ENCODE measurements around the gene SNRNP48. TPM values are rescaled to one million over a fixed set of nuclear protein-coding genes. Genes with fewer than 3 reads are reported as not detected.

SNRNP48 gene
- total RNA-seq, 4 donors from 2014 or later = 11.5 to 27.2 (median 16.5) TPM

DNA sequence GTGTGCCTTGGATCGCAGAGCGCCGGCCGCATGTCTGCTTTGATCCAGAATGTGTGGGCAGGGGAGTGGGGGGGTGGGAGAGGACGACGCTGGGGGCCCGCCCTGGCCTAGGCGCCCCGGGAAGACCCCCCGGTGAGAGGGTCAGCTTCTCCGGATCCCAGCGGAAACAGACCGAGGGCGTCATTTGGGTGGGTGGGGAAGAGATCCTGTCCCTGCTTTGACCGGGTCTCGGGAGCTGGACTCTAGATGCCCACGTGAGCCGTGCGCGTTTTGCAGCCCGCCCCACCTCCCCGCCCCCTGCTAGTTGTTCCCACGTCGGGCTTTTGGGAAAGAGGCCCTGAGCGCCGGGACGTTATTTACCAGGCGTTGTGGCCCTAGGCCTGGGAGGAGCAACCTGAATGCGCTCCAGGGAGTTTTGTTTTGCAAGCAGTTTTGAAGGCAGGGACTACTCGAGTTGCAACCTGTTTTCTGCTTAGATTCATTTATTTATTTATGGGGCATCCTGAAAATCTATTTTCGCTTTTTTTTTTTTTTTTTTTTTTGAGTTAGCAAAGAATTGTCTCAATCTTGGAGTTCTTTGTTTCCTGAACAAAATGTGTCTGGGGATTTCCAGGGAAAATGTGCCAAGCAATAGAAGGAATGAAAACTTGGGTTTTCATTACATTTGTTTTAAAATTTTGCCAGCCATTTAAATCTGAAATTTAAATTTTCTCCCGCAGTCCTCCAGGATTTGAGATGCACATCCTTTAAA, 46.9 kb upstream of the SNRNP48 start:
- DNase-seq = peak in 2 of 3 donors; percentile 85 to 86
- Histone ChIP-seq H3K4me3 (peak overlapping the region; percentile 53 to 83 (median 64)), H3K9me3 (no peaks in the 10 kb centered on the region), H3K36me3 (no peaks in the 10 kb centered on the region), H3K27ac (peak overlapping the region; percentile 53 to 96 (median 88)), H3K4me1 (peaks cover 0 to 22% (median 8%) of the 10 kb centered on the region in 4 donors), H3K27me3 (peaks cover 0 to 9% of the 10 kb centered on the region in 2 donors)
- TF ChIP-seq POLR2A (IDR thresholded peaks at IDR 0.05) (peak; percentile 46 to 85), CTCF (IDR thresholded peaks at IDR 0.05) (no peak)

- H3K36me3 ChIP-seq = no peaks in the 10 kb centered on the region
- no peaks in the 10 kb centered on the region for H3K9me3 ChIP-seq
- peaks cover 0 to 23% (median 8%) of the 10 kb centered on the region in 4 donors for H3K4me1 ChIP-seq
- peak in 1 of 3 donors; percentile 66 for DNase-seq
- TF ChIP-seq CTCF (IDR thresholded peaks at IDR 0.05) (no peak), POLR2A (IDR thresholded peaks at IDR 0.05) (peak in 1 of 2 donors; percentile 23)
- H3K4me3 ChIP-seq = peak overlapping the region in 3 of 4 donors; percentile 61 to 83 (median 66)
- H3K27ac ChIP-seq = peak overlapping the region in 3 of 4 donors; percentile 88 to 96 (median 88)
- H3K27me3 ChIP-seq = peaks cover 0 to 9% of the 10 kb centered on the region in 2 donors
These were observed 46.1 kb upstream of the SNRNP48 start for GRCh38 chr6:7543789-7544424.

DNA sequence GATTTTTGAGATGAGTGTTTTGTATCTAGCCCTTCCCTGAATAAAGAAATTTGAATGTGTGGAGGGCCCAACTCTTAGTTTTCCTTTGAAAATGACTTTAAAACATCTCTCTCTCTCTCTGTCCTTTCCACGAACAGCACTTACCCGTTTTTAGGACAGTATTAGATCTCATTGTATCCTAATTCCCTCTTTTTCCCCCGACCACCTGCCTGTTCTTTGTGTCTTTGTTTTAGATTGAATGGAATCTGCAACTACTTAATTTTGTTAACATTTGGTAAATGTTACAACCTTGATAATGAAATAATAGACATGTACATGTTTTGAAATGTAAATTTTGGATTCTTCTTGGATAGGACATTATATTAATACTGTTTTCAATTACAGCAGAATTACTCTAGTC, 45.4 kb upstream of the SNRNP48 start:
- TF ChIP-seq POLR2A (IDR thresholded peaks at IDR 0.05) (no peak), CTCF (IDR thresholded peaks at IDR 0.05) (no peak)
- H3K4me1 ChIP-seq = peaks cover 0 to 28% (median 8%) of the 10 kb centered on the region in 4 donors
- H3K9me3 ChIP-seq = no peaks in the 10 kb centered on the region
- no peaks in the 10 kb centered on the region for H3K36me3 ChIP-seq
- peak overlapping the region in 1 of 4 donors; percentile 38 for H3K27ac ChIP-seq
- DNase-seq = no peak
- peak overlapping the region in 2 of 4 donors; percentile 66 to 83 for H3K4me3 ChIP-seq
- peaks cover 0 to 9% of the 10 kb centered on the region in 2 donors for H3K27me3 ChIP-seq

GRCh38 chr6:7545316-7546019, 44.5 kb upstream of the SNRNP48 start:
- TF ChIP-seq POLR2A (IDR thresholded peaks at IDR 0.05) = no peak
- TF ChIP-seq CTCF (IDR thresholded peaks at IDR 0.05) = no peak
- Histone ChIP-seq H3K36me3 (no peaks in the 10 kb centered on the region), H3K4me3 (peak overlapping the region in 2 of 4 donors; percentile 22 to 30), H3K9me3 (no peaks in the 10 kb centered on the region), H3K27ac (peak overlapping the region in 3 of 4 donors; percentile 19 to 95 (median 91)), H3K27me3 (peaks cover 0 to 8% of the 10 kb centered on the region in 2 donors), H3K4me1 (peaks cover 0 to 34% (median 8%) of the 10 kb centered on the region in 4 donors)
- DNase-seq = no peak

- TF ChIP-seq CTCF (IDR thresholded peaks at IDR 0.05) (no peak), POLR2A (IDR thresholded peaks at IDR 0.05) (peak in 1 of 2 donors; percentile 62)
- H3K27ac ChIP-seq = peak overlapping the region in 3 of 4 donors; percentile 19 to 95 (median 91)
- no peaks in the 10 kb centered on the region for H3K9me3 ChIP-seq
- peaks cover 0 to 3% of the 10 kb centered on the region in 2 donors for H3K27me3 ChIP-seq
- peaks cover 0 to 31% (median 5%) of the 10 kb centered on the region in 4 donors for H3K4me1 ChIP-seq
- no peaks in the 10 kb centered on the region for H3K36me3 ChIP-seq
- H3K4me3 ChIP-seq = peak overlapping the region in 2 of 4 donors; percentile 22 to 30
- no peak for DNase-seq
These were observed 44.0 kb upstream of the SNRNP48 start for GRCh38 chr6:7546020-7546369.
